Panc1 (cell line): ENCODE data around the gene FCN2. TPM values are rescaled to one million over a fixed set of nuclear protein-coding genes. Genes with fewer than 3 reads are reported as not detected.

ENCODE experiments used
- ATAC-seq: fragments of 200-7000 bp; cut with Tn5 transposase; 2 replicates; pipeline ENCODE4 v1.9.1; 2020; ENCODE audit warnings: mild to moderate bottlenecking, moderate library complexity
- BruUV-seq: library from RNA; stranded (reverse); fragments of 400-500 nt; replicated peaks from 2 replicates; lab custom pipeline; 2021; lab: Mats Ljungman, UMichigan
- CTCF ChIA-PET: fragments of 300-600 bp; sonication (Branson Sonifier 250); formaldehyde crosslinking; loops from one replicate; lab custom pipeline; 2022; ENCODE audit warnings: antibody characterized with exemption; lab: Charles Lee
- POLR2A ChIA-PET: fragments of 300-600 bp; sonication (Branson Sonifier 250); formaldehyde crosslinking; loops from one replicate; lab custom pipeline; 2022; ENCODE audit warnings: antibody characterized with exemption; lab: Charles Lee
- DNase-seq: peaks from one replicate; pipeline ENCODE4 v3.0.0-alpha.2; 2010; ENCODE audit warnings: low read depth, low spot score
- H3K27ac ChIP-seq: 2 replicates; pipeline ENCODE4 v1.5.1; 2011; ENCODE audit warnings: mild to moderate bottlenecking, low read length, inconsistent platforms
- H3K27me3 ChIP-seq: fragments of 200-500 bp; sonication (Bioruptor generic); 2 replicates; pipeline ENCODE4 v1.6.0; 2014; ENCODE audit warnings: low read length, inconsistent platforms; ENCODE audit not compliant: control insufficient read depth, insufficient read depth
- H3K36me3 ChIP-seq: fragments of 200-500 bp; sonication (Bioruptor generic); 2 replicates; pipeline ENCODE4 v1.5.1; 2014; ENCODE audit warnings: inconsistent platforms, mild to moderate bottlenecking, low read length, moderate library complexity; ENCODE audit not compliant: control insufficient read depth, insufficient read depth
- H3K4me1 ChIP-seq: 2 replicates; pipeline ENCODE4 v1.5.1; 2011; ENCODE audit warnings: inconsistent platforms, mild to moderate bottlenecking, low read length, moderate library complexity; ENCODE audit not compliant: control insufficient read depth, insufficient read depth
- H3K4me3 ChIP-seq, 2 experiments: 2 replicates each; pipeline ENCODE4 v1.5.1; 2011 to 2012; ENCODE audit warnings: low read depth in 2 of 2, low read length in 2 of 2, mild to moderate bottlenecking in 2 of 2, inconsistent platforms in 1 of 2, moderate library complexity in 1 of 2
- H3K9me3 ChIP-seq: fragments of 200-500 bp; sonication (Bioruptor generic); 2 replicates; pipeline ENCODE4 v1.5.1; 2014; ENCODE audit warnings: low read depth, mild to moderate bottlenecking, inconsistent platforms, low read length, moderate library complexity; ENCODE audit not compliant: control insufficient read depth, insufficient read depth
- CTCF ChIP-seq: fragments of 450-650 bp; IDR thresholded peaks from 2 replicates; pipeline ENCODE4 v1.5.1; 2017; ENCODE audit warnings: mild to moderate bottlenecking
- POLR2AphosphoS5 ChIP-seq: IDR thresholded peaks from 2 replicates; pipeline ENCODE4 v1.6.1; 2012; ENCODE audit warnings: mild to moderate bottlenecking, low read depth, low read length, moderate library complexity
- REST ChIP-seq, 2 experiments: IDR thresholded peaks; 2 replicates each; pipeline ENCODE4 v1.6.1; 2011 to 2012; ENCODE audit warnings: low read depth in 2 of 2, control low read depth in 1 of 2, low read length in 1 of 2, mild to moderate bottlenecking in 1 of 2, moderate library complexity in 1 of 2; ENCODE audit not compliant: insufficient read depth in 1 of 2
- SIN3A ChIP-seq: IDR thresholded peaks from 2 replicates; pipeline ENCODE4 v1.6.1; 2012; ENCODE audit warnings: low read depth, mild to moderate bottlenecking, low read length, moderate library complexity, borderline replicate concordance; ENCODE audit not compliant: insufficient read depth
- TCF7L2 ChIP-seq: IDR thresholded peaks from 2 replicates; pipeline ENCODE4 v1.6.1; 2011; ENCODE audit warnings: mild to moderate bottlenecking, low read depth, low read length, inconsistent platforms
- in situ Hi-C: cut with HindIII; loops from 2 replicates; pipeline ENCODE4 v1.10.0; 2016; ENCODE audit warnings: low sequenced_read_pairs, low pct_unique_long_range_greater_than_20kb
- intact Hi-C: fragments of 100-400 bp; cut with micrococcal nuclease; formaldehyde crosslinking; loops from one replicate; pipeline ENCODE4 v1.10.0; 2022; ENCODE audit not compliant: unreplicated experiment
- total RNA-seq: library from RNA; stranded (reverse); gene quantifications from one replicate; pipeline ENCODE4 v1.2.1, GENCODE V29; 2021; ENCODE audit not compliant: unreplicated experiment

The FCN2 gene
- total RNA-seq, 1 experiment from 2014 or later, result not detected

GRCh38 chr9:134864821-134865190, 15.8 kb upstream of the FCN2 start:
- in situ Hi-C loops (no loop called here), intact Hi-C loops (no loop called here)
- ChIA-PET CTCF (no interaction called here), POLR2A (no interaction called here)
- no peak overlapping the region for H3K4me3 ChIP-seq
- H3K27ac ChIP-seq, result no peak overlapping the region
- no TSS peak for BruUV-seq
- no peaks in the 10 kb centered on the region for H3K36me3 ChIP-seq
- no peaks in the 10 kb centered on the region for H3K9me3 ChIP-seq
- no peaks in the 10 kb centered on the region for H3K4me1 ChIP-seq
- DNase-seq (no peak), ATAC-seq (no peak)
- TF ChIP-seq SIN3A, result no peak
- TF ChIP-seq CTCF, result no peak
- no peak for TF ChIP-seq TCF7L2
- no peak for TF ChIP-seq REST (IDR thresholded peaks at IDR 0.05; ENCODE audit: insufficient read depth in 1 of 2, low read depth in 2 of 2, low read length in 1 of 2)
- TF ChIP-seq POLR2AphosphoS5, result no peak
- no peaks in the 10 kb centered on the region for H3K27me3 ChIP-seq

GRCh38 chr9:134867917-134868750, 12.5 kb upstream of the FCN2 start:
- no peaks in the 10 kb centered on the region for H3K36me3 ChIP-seq
- ChIA-PET CTCF (no interaction called here), POLR2A (no interaction called here)
- TF ChIP-seq SIN3A (no peak), REST (IDR thresholded peaks at IDR 0.05; ENCODE audit: insufficient read depth in 1 of 2, low read depth in 2 of 2, low read length in 1 of 2) (no peak), TCF7L2 (no peak)
- BruUV-seq, result no TSS peak
- H3K27ac ChIP-seq, result no peak overlapping the region
- no peaks in the 10 kb centered on the region for H3K27me3 ChIP-seq
- intact Hi-C loops (no loop called here), in situ Hi-C loops (no loop called here)
- ATAC-seq (no peak), DNase-seq (no peak)
- no peak overlapping the region for H3K4me3 ChIP-seq
- H3K9me3 ChIP-seq, result no peaks in the 10 kb centered on the region
- no peaks in the 10 kb centered on the region for H3K4me1 ChIP-seq
